ENCODE data around the gene KRTAP10-3. TPM values are rescaled to one million over a fixed set of nuclear protein-coding genes. Genes with fewer than 3 reads are reported as not detected.

The KRTAP10-3 gene
- total and polyA plus RNA-seq, 2 of the 13 experiments (the other 11 are each of a cell fraction or from before 2014, with no cell fraction given), result not detected

GRCh38 chr21:44517175-44517899 is 41.3 kb downstream of the KRTAP10-3 start (continued):
- TF ChIP-seq ZNF605 (CRISPR knock-in tag; IDR thresholded peaks at IDR 0.05) (no peak), ZXDC (CRISPR knock-in tag; IDR thresholded peaks at IDR 0.05) (no peak), MAX (IDR thresholded peaks at IDR 0.05) (peak; percentile 66), RBM22 (optimal IDR thresholded peaks at IDR 0.05; ENCODE audit: low read length) (peak; percentile 36), ZNF33A (CRISPR knock-in tag; IDR thresholded peaks at IDR 0.05; ENCODE audit: borderline replicate concordance) (no peak), PRDM15 (CRISPR knock-in tag; IDR thresholded peaks at IDR 0.05) (no peak), CSRNP2 (CRISPR knock-in tag; conservative IDR thresholded peaks at IDR 0.05; ENCODE audit: low read depth) (no peak), RBM39 (IDR thresholded peaks at IDR 0.05; ENCODE audit: low read depth, low read length, poor library complexity, severe bottlenecking) (no peak), ZNF275 (CRISPR knock-in tag; IDR thresholded peaks at IDR 0.05; ENCODE audit: borderline replicate concordance) (no peak), ZNF691 (CRISPR knock-in tag; IDR thresholded peaks at IDR 0.05; ENCODE audit: borderline replicate concordance, low read depth) (peak; percentile 63; the same call in 1 of the 2 replicates), MEIS1 (CRISPR knock-in tag; IDR thresholded peaks at IDR 0.05; ENCODE audit: borderline replicate concordance) (no peak), BRCA1 (CRISPR knock-in tag; IDR thresholded peaks at IDR 0.05) (no peak), MIXL1 (CRISPR knock-in tag; IDR thresholded peaks at IDR 0.05) (no peak), RXRB (CRISPR knock-in tag; IDR thresholded peaks at IDR 0.05; ENCODE audit: borderline replicate concordance) (no peak), ZNF335 (CRISPR knock-in tag; IDR thresholded peaks at IDR 0.05) (no peak), ZNF614 (CRISPR knock-in tag; IDR thresholded peaks at IDR 0.05; ENCODE audit: borderline replicate concordance) (no peak), MIER3 (CRISPR knock-in tag; IDR thresholded peaks at IDR 0.05; ENCODE audit: borderline replicate concordance) (no peak), ZNF3 (CRISPR knock-in tag; IDR thresholded peaks at IDR 0.05) (no peak)
